K562 (cell line): ENCODE measurements around the gene PROK1. TPM values are rescaled to one million over a fixed set of nuclear protein-coding genes. Genes with fewer than 3 reads are reported as not detected.

Experiments used
- BRD9 ChIP-seq: fragments of 450-650 bp; IDR thresholded peaks from 2 replicates; pipeline ENCODE4 v1.6.1; 2018; ENCODE audit warnings: low read depth; ENCODE audit not compliant: partially characterized antibody
- HDAC1 ChIP-seq, 2 experiments: fragments of 450-650 bp; IDR thresholded peaks; 2 replicates each; pipeline ENCODE4 v1.6.1; 2016 to 2017; ENCODE audit warnings: inconsistent platforms in 1 of 2, mild to moderate bottlenecking in 1 of 2, moderate library complexity in 1 of 2
- KLF13 ChIP-seq: fragments of 450-650 bp; IDR thresholded peaks from 2 replicates; pipeline ENCODE4 v1.6.1; 2016; ENCODE audit warnings: missing genetic modification characterization, low read depth, mild to moderate bottlenecking, missing compliant biosample characterization, moderate library complexity, borderline replicate concordance
- NCOA1 ChIP-seq: fragments of 450-650 bp; IDR thresholded peaks from 2 replicates; pipeline ENCODE4 v1.6.1; 2016; ENCODE audit warnings: low read depth
- NFIC ChIP-seq: fragments of 450-650 bp; IDR thresholded peaks from 2 replicates; pipeline ENCODE4 v1.6.1; 2017; ENCODE audit warnings: mild to moderate bottlenecking, inconsistent platforms
- RB1 ChIP-seq: fragments of 450-650 bp; IDR thresholded peaks from 2 replicates; pipeline ENCODE4 v1.6.1; 2017; ENCODE audit warnings: low read depth, mild to moderate bottlenecking
- ZKSCAN8 ChIP-seq: fragments of 200-800 bp; sonication (Bioruptor generic); IDR thresholded peaks from 2 replicates; pipeline ENCODE4 v1.6.1; 2016; ENCODE audit warnings: missing genetic modification characterization, missing compliant biosample characterization
- ZNF316 ChIP-seq: fragments of 450-650 bp; IDR thresholded peaks from 2 replicates; pipeline ENCODE4 v1.6.1; 2016
- ZZZ3 ChIP-seq: fragments of 450-650 bp; IDR thresholded peaks from 2 replicates; pipeline ENCODE4 v1.6.1; 2016; ENCODE audit warnings: antibody characterized with exemption, mild to moderate bottlenecking, moderate library complexity
- polyA plus RNA-seq, 8 experiments: library from polyadenylated mRNA; depleted of rRNA in 4 of 8; stranded (reverse) in 5 of 8; unstranded in 3 of 8; fragments of >200 nt; fragmentation: Nextera tagmentation in 2 of 8; fragmentation: Illumina TruSeq in 1 of 8; extraction: Ambion mirVana in 2 of 8; extraction: Trizol in 1 of 8; gene quantifications; 2 replicates each; pipeline versions ENCODE4 v1.2.1 to v1.2.3, GENCODE V29; 2011 to 2014; ENCODE audit warnings: inconsistent platforms in 1 of 8, missing spikeins in 1 of 8
- total RNA-seq, 7 experiments: library from RNA; depleted of rRNA in 6 of 7; stranded (reverse); fragments of >200 nt in 6 of 7; fragmentation: Illumina TruSeq in 2 of 7; extraction: Trizol in 2 of 7; gene quantifications; 2 replicates each; pipeline versions ENCODE4 v1.2.1 to v1.2.3, GENCODE V29; 2011 to 2021; ENCODE audit warnings: low replicate concordance in 1 of 7
- TF ChIP-seq, protein P1 (sequence below): fragments of 200-800 bp; sonication (Bioruptor generic); IDR thresholded peaks from 2 replicates; pipeline ENCODE4 v1.6.1; 2017; ENCODE audit warnings: missing genetic modification characterization, missing compliant biosample characterization
- TF ChIP-seq, protein P2 (sequence below), 2 experiments: fragments of 450-650 bp; IDR thresholded peaks; 2 replicates each; pipeline ENCODE4 v1.6.1; 2016; ENCODE audit warnings: mild to moderate bottlenecking in 2 of 2, borderline replicate concordance in 1 of 2, low read depth in 1 of 2, moderate library complexity in 1 of 2
- TF ChIP-seq, protein P3 (sequence below): sonication (generic); formaldehyde crosslinking; IDR thresholded peaks from 2 replicates; pipeline ENCODE4 v1.8.0; 2022; ENCODE audit warnings: missing genetic modification reagents, mild to moderate bottlenecking, moderate library complexity, borderline replicate concordance
- TF ChIP-seq, protein P4 (sequence below), 2 experiments: fragments of 250-450 bp in 1 of 2; fragments of 450-650 bp in 1 of 2; sonication (Bioruptor Pico) in 1 of 2; IDR thresholded peaks; 2 replicates each; pipeline versions ENCODE4 v1.6.1 to v1.8.0; 2016 to 2021; ENCODE audit warnings: mild to moderate bottlenecking in 2 of 2, moderate library complexity in 2 of 2, missing compliant biosample characterization in 1 of 2, missing genetic modification characterization in 1 of 2

Gene PROK1
- total and polyA plus RNA-seq, 9 of the 15 experiments (the other 6 are each of a cell fraction or from before 2014, with no cell fraction given) = 0.15 TPM; not detected in 8

DNA sequence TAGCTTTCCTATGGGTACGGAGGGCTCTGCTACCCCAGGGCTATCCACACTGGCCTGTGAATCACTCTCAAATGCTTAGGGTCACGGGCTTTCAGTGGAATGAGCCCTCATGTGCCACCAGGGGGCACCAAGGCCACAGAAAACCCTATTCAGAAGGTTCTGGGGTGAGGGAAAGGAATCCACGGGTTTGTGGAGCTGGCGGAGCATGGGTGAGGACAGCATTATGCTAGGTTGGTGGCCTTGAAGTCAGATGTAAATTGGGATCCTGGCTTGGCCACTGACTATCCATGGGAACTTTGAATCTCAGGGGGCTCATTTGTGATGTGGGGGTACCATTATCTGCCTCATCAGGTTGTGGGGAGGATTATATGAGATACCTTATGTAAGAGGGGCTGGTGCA lies 38.4 kb upstream of the PROK1 start (continued):
- TF ChIP-seq, protein P1, sequence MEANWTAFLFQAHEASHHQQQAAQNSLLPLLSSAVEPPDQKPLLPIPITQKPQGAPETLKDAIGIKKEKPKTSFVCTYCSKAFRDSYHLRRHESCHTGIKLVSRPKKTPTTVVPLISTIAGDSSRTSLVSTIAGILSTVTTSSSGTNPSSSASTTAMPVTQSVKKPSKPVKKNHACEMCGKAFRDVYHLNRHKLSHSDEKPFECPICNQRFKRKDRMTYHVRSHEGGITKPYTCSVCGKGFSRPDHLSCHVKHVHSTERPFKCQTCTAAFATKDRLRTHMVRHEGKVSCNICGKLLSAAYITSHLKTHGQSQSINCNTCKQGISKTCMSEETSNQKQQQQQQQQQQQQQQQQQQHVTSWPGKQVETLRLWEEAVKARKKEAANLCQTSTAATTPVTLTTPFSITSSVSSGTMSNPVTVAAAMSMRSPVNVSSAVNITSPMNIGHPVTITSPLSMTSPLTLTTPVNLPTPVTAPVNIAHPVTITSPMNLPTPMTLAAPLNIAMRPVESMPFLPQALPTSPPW (CRISPR knock-in tag) = peak; percentile 27; the same call in 1 of the 2 replicates
- TF ChIP-seq ZKSCAN8 (CRISPR knock-in tag) (no peak), ZNF316 (no peak), KLF13 (0 out of 2 replicates have a peak, but pooled peaks have one; percentile 20), NFIC (no peak), HDAC1 (IDR thresholded peaks at IDR 0.05) (peak in 1 of 2 experiments; percentile 9; a peak in 1 of 4 replicates), ZZZ3 (no peak), BRD9 (peak; percentile 91), NCOA1 (0 out of 2 replicates have a peak, but pooled peaks have one; percentile 11), RB1 (peak; percentile 84)
- TF ChIP-seq, protein P2, sequence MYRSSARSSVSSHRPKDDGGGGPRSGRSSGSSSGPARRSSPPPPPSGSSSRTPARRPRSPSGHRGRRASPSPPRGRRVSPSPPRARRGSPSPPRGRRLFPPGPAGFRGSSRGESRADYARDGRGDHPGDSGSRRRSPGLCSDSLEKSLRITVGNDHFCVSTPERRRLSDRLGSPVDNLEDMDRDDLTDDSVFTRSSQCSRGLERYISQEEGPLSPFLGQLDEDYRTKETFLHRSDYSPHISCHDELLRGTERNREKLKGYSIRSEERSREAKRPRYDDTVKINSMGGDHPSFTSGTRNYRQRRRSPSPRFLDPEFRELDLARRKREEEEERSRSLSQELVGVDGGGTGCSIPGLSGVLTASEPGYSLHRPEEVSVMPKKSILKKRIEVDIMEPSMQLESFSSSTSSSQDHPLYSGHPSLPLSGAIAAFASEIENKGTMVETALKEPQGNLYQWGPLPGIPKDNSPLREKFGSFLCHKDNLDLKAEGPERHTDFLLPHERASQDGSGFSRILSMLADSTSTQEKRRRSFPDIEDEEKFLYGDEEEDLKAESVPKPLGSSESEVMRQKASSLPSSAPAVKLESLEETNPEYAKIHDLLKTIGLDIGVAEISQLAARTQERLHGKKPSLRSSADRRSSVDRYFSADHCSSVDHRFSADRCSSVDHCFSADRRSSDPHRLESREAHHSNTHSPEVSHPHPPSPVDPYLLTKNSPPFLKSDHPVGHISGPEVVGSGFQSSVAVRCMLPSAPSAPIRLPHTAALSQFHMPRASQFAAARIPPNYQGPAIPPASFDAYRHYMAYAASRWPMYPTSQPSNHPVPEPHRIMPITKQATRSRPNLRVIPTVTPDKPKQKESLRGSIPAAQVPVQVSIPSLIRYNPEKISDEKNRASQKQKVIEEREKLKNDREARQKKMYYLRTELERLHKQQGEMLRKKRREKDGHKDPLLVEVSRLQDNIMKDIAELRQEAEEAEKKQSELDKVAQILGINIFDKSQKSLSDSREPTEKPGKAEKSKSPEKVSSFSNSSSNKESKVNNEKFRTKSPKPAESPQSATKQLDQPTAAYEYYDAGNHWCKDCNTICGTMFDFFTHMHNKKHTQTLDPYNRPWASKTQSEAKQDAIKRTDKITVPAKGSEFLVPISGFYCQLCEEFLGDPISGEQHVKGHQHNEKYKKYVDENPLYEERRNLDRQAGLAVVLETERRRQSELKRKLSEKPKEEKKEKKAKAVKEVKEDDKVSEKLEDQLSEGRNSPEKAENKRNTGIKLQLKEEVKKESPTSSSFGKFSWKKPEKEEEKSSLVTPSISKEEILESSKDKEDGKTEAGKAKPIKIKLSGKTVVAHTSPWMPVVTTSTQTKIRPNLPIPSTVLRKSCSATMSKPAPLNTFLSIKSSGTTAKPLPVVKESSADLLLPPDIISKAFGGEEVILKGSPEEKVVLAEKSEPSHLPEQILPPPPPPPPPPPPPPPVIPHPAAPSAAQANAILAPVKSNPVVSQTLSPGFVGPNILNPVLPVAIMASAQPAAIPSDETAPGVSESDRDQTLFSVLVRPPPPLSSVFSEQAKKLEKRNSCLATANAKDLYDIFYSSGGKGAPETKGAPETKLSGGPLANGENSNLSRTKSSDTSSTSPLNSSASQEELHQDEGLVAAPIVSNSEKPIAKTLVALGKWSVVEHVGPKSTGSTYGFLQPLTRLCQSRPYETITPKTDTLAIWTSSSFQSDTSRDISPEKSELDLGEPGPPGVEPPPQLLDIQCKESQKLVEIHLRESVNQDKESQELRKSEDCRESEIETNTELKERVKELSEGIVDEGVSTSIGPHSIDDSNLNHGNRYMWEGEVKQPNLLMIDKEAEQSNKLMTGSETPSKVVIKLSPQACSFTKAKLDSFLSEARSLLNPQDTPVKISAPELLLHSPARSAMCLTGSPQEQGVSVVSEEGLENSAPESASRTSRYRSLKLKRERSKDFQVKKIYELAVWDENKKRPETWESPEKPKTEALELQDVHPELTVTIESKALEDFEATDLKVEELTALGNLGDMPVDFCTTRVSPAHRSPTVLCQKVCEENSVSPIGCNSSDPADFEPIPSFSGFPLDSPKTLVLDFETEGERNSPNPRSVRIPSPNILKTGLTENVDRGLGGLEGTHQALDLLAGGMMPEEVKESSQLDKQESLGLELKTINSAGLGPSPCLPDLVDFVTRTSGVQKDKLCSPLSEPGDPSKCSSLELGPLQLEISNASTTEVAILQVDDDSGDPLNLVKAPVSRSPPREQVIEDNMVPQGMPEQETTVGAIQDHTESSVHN (IDR thresholded peaks at IDR 0.05; ENCODE audit: borderline replicate concordance in 1 of 2, low read depth in 1 of 2) = no peak
- TF ChIP-seq, protein P3, sequence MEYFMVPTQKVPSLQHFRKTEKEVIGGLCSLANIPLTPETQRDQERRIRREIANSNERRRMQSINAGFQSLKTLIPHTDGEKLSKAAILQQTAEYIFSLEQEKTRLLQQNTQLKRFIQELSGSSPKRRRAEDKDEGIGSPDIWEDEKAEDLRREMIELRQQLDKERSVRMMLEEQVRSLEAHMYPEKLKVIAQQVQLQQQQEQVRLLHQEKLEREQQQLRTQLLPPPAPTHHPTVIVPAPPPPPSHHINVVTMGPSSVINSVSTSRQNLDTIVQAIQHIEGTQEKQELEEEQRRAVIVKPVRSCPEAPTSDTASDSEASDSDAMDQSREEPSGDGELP (CRISPR knock-in tag) = peak; percentile 35; the same call in 1 of the 2 replicates
- TF ChIP-seq, protein P4, sequence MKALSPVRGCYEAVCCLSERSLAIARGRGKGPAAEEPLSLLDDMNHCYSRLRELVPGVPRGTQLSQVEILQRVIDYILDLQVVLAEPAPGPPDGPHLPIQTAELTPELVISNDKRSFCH (CRISPR knock-in tag; IDR thresholded peaks at IDR 0.05) = no peak
- TF ChIP-seq, protein P4 (tag; IDR thresholded peaks at IDR 0.05) = no peak; the same call in none of the 2 replicates
